DND-41 (cell line): ENCODE measurements around the gene FCSK.

Source experiments
- CTCF ChIP-seq: IDR thresholded peaks from 2 replicates; pipeline ENCODE4 v1.5.1; 2012; ENCODE audit warnings: borderline replicate concordance, low read length, moderate library complexity, mild to moderate bottlenecking; ENCODE audit not compliant: poor library complexity, severe bottlenecking; ENCODE audit errors: extremely low read depth
- EZH2 ChIP-seq: IDR thresholded peaks from 3 replicates; pipeline ENCODE4 v1.6.1; 2012; ENCODE audit warnings: borderline replicate concordance, low read depth, mild to moderate bottlenecking, moderate library complexity, low read length, inconsistent platforms; ENCODE audit not compliant: severe bottlenecking

GRCh38 chr16:70410734-70411133 is 43.7 kb upstream of the FCSK start:
- TF ChIP-seq CTCF, result no peak
- no peak for TF ChIP-seq EZH2
